GM08714 (cell line): ENCODE measurements around the gene FAHD2A.
"Not testable (repeated sequence)": the region's sequence is repeated elsewhere in the genome, so short reads cannot be mapped to it uniquely, and the experiment has no call there.

Source experiments
- H3K4me3 ChIP-seq: fragments of 200-500 bp; sonication (Bioruptor generic); 2 replicates; pipeline ENCODE4 v1.5.1; 2014; ENCODE audit warnings: mild to moderate bottlenecking, low read length, inconsistent platforms
- ZNF274 ChIP-seq: IDR thresholded peaks from 2 replicates; pipeline ENCODE4 v1.6.1; 2012; ENCODE audit warnings: mild to moderate bottlenecking, low read depth, low read length

FAHD2A gene

DNA sequence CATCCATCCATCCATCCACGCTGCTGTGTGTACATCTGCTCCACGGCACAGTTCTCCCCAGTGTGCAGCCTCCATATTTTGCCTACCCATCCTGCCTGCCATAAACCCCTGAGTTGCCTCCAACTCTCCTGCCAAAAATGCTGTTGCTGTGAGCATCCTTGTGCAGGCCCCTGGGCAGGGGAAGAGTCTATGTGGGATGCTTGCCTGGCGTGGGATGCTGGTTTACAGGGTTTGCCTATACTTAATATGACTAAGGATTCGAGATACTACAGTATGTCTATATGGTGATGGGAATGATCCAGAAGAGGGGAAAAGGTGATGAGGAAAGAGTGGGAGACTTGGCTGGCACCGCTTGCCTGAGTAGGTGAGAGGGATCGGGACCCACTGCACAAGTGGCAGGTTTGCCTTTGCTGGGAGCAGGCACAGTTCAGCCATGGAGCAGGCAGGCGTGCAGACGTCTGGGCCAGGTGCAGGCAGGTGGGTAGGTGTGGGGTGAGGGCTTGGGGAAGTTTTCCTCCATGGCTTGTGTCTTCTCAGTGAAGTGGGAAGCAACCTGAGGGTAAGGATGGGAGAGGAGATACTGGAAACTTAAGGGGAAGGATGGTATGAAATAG lies 30.2 kb upstream of the FAHD2A start:
- no peak for TF ChIP-seq ZNF274
- no peak overlapping the region for H3K4me3 ChIP-seq

DNA sequence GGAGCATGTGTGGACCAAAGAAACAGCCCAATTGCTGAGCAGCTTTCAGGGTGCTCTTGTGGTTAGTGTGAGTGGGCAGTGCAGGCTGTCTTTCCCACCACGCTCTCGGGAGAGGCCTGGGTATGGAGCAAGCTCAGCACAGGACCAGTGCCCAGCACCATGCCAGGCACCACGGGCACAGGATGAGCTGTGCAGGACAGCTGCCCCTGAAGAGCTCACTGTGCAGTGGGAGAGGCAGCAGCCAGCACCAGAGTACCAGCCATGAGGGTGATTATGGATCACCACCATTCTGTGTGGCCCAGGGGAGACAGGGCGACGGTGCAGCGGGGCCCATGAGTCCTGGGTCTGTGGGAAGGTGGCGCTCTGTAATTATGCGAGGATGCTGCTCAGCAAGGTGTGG lies 29.7 kb upstream of the FAHD2A start:
- no peak overlapping the region for H3K4me3 ChIP-seq
- TF ChIP-seq ZNF274 = no peak

DNA sequence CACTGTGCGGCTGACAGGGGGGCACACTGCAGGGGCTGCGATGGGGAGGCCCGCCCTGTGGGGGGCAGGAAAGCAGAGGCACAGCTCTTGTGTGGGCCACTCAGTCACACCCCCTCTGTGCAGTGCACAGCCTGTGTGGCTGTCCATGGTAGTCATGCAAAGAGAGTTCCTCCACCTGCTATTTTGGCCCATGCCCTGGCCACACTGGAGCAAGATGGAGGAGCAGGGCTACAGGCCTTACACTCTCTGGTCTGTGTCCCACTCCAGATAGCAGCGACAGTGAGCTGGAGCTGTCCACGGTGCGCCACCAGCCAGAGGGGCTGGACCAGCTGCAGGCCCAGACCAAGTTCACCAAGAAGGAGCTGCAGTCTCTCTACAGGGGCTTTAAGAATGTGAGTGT lies 28.5 kb upstream of the FAHD2A start:
- H3K4me3 ChIP-seq = no peak overlapping the region
- no peak for TF ChIP-seq ZNF274

DNA sequence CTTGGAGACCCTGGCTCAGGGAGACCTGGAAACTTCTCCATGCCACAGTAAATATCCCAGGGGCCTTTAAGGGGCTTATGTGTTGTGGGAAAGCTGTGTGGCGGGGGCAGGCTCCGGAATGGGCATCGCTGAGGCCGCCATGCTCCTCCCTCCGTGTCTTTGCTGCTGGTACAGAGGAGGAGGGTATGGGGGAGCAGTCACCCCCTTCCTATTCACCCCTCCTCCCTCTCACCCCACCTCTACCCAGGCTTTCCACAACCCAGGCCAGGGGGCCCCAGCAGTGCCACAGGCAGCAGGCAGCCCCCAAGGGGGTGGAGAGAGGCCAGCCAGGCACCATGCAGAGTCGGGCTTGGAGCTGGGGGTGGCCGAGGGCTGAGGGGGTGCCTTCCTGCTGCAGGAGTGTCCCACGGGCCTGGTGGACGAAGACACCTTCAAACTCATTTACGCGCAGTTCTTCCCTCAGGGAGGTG lies 28.0 kb upstream of the FAHD2A start:
- TF ChIP-seq ZNF274 = no peak

DNA sequence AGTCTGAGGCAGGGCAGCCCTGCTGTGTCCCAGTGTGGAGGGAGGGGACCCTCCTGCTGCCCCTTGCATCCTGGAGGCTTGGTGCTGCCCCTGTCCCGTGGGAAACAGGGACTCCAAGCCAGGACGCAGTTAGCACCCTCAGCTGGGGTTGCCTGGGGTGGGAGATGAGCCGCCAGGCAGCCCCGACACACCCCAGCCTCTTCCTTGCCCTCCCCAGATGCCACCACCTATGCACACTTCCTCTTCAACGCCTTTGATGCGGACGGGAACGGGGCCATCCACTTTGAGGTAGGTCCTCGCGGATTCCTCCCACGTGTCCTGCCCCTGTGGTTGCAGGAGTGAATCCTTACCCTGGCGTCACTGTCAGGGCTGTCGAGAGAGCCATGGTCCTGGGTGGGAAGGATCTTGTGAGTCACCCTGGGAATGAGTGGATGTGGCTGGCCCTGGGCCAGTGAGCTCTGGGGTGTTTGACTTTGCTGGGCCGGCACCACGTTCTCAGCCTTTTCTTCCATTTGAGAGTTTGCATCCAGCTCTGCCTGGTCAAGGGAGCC lies 27.5 kb upstream of the FAHD2A start:
- no peak for TF ChIP-seq ZNF274
- H3K4me3 ChIP-seq = no peak overlapping the region

More for the DNA sequence above, 28.0 kb upstream of the FAHD2A start:
- H3K4me3 ChIP-seq = no peak overlapping the region

DNA sequence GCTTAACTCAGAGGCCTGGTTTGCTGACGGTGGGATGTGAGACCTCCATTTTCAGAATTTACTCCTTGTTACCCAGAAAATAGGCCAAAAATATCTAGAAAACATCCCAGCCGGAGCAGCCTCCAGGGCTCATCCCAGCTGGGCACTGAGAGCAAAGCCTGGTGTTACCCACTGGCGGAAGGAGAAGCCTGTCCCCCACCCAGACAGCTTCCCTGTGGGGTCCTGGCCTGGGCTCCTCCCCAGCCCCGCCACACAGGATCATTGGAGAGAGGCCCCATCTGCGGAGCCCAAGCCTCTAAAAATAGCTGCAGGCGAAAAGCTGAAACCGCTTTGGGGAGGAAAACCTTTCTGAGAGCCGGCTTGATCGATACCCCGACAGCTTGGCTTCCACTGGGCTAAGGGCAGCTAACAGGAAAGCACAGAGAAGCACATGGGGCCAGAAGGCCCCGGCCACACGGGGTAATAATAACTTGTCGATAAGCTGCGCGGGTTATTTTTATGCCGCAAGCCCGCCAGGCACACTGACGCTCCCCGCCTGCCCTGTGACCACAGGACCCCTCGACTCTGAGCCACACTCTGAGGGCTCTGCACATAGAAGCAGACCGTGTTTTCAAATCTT lies 26.9 kb upstream of the FAHD2A start:
- H3K4me3 ChIP-seq = no peak overlapping the region
- TF ChIP-seq ZNF274 = no peak

DNA sequence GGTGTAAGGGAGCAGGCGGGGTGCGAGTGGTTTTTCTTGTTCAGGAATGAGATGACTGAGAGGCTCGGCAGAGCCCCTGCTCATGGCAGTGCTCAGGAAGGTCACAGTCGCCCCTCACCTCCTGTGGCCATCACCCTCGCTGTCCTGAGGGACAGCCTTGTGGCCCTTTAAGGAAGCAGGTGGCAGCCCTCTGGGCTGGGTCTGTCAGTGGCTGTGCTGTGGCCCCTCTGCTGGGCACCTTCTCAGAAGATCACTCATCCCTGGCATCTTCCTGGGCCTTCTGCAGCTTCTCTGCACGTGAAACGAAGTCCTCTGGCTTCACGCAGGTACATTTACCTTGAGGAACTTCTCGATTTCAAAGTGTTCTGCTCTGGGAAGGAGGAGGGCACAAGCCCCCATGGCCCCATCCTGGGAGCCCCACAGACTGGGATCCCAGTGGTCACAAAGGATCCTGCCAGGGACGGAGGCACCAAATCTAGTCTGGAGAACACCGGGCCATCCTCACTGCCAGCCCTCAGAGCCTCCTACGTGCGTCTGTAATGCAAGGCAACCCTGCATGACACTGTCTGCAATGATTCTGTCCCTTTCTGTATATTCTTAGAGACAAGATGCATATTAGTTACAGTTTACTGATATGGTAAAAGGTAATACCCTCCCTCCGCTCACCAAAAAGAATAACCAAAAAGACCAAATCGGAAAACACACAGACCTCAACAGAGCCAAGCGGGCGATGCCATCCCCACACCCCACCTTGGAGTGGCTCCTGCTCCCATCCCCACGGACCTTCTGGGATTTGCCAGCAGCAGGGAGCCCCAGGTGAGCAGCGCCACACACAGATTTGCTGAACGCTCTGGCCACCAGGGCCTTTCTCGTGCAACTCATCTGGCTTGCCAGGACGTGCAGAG lies 25.9 kb upstream of the FAHD2A start:
- no peak overlapping the region for H3K4me3 ChIP-seq
- TF ChIP-seq ZNF274 = no peak

DNA sequence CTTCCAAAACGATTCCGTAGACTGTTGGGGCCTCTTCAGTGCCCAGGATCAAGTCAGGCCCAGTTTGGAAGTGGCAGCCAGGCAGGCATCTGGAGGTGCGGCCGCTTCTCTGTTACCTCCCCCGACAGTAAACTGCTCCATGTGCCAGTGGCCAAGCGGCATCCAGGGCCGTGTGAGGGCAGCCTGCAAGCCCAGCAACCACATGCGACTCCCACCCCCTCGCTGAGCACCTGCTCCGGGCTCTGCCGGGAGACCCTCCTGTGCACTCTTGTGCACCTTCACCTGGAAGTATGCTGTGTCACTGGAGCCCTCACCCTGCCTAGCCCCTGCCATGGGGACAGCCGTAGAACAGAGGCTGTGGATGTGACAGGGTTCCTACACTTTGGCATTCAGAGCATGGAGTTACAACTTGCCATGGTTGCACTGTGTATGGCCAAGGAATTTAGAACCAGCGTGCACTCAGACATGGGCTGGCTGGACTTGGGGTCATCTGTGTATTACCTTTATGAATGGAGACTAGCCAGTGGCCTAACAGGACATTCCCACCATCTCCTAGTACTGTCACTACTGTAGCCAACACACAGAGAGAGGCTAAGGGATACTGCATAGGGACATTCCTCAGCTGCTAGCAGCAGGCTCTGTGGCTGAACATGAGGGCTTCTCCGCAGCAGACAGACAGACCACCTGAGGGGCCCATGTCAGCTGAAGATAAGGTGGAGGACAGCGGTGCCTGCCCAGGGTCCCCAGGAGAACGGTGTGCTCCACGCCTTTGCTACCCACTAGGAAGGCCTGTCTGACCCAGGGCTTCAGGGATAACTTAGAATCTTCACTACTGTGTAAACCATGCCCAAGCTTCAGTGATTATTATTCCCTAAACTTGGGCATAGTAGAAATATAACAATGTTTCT lies 25.0 kb upstream of the FAHD2A start:
- no peak for TF ChIP-seq ZNF274
- H3K4me3 ChIP-seq = no peak overlapping the region

DNA sequence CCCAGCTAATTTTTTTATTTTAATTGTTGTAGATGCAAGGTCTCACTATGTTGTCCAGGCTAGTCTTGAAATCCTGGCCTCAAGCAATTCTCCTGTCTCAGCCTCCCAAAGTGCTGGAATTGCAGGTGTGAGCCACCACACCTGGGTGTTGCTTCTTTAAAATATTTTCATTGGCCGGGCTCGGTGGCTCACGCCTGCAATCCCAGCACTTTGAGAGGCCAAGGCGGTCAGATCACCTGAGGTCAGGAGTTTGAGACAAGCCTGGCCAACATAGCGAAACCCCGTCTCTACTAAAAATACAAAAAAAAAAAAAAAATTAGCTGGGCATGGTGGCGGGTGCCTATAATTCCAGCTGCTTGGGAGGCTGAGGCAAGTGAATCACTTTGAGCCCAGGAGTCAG lies 24.2 kb upstream of the FAHD2A start:
- not testable (repeated sequence) for H3K4me3 ChIP-seq

DNA sequence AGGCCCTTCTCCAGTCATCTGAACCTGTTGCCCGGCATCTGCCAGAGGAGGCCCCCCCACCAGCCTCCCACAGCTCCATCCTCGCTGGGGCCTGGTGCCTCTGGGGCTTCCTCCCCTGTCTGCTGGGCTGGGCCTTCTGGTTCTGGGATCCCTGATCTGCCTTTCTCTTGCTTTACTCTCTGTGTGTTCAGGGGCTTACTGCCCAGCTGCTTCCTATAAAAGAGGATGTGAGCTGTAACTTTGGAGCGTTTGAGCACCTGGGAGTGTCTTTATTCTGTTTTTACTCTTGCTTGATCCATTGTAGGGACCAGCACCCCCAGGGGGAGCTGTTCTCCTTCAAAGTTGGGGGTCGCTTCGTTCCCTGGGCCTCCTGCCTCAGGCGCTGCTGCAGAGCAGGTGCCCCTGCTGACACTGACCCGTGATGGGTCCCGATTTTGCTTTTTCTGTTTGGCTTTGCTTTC lies 23.1 kb upstream of the FAHD2A start:
- no peak for TF ChIP-seq ZNF274
- H3K4me3 ChIP-seq = no peak overlapping the region

DNA sequence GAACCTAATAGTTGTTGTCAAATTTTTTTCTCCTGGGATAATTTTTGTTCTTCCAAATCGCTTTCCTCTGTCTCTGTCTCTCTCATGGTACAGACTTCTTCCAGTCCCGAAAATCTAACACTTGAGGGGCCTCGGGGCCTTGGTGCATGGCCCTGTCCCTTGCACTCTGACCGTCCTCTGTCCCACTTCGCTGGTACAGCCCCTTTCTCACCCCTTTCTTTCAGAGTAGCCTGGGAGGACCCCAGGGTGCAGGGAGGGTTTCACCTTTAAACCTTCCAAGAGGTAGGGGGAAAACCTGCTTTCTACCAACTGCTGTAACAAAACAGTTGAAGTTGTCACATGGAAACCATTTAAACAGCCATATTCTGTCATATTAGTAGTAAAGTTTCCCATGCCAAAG lies 22.2 kb upstream of the FAHD2A start:
- H3K4me3 ChIP-seq = no peak overlapping the region
- no peak for TF ChIP-seq ZNF274

DNA sequence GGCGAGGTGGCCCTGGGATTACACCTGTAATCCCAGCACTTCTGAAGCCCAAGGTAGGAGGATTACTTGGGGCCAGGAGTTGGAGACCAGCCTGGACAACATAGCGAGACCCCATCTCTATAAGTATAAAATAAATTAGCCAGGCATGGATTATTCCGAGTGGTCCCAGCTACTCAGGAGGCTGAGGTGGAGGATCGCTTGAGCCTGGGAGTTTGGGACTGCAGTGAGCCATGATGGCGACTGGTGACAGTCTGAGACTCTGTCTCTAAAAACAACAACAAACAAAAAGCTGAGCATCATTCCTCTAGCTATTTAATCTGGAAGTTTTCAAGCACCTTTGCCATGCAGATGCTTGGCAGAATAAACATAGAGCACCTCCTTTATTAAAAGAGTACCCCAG lies 21.8 kb upstream of the FAHD2A start:
- H3K4me3 ChIP-seq = no peak overlapping the region
- no peak for TF ChIP-seq ZNF274
